NB4 (cell line): ENCODE results near the gene MEGF6.

Experiments
- DNase-seq: peaks from one replicate; pipeline ENCODE4 v3.0.0; 2010; ENCODE audit warnings: low read depth
- H3K4me3 ChIP-seq: one replicate; pipeline ENCODE4 v1.5.1; 2011; ENCODE audit warnings: mild to moderate bottlenecking, low read depth, low read length, moderate library complexity
- MYC ChIP-seq: IDR thresholded peaks from 2 replicates; pipeline ENCODE4 v1.6.1; 2011; ENCODE audit warnings: low read depth, low read length
- POLR2A ChIP-seq: IDR thresholded peaks from 2 replicates; pipeline ENCODE4 v1.6.1; 2011; ENCODE audit warnings: mild to moderate bottlenecking; ENCODE audit not compliant: insufficient read length; ENCODE audit errors: extremely low read depth
- TF ChIP-seq, protein P1 (sequence below): IDR thresholded peaks from one replicate; pipeline ENCODE4 v1.5.1; 2012; ENCODE audit warnings: low read depth, low read length
- TF ChIP-seq, protein P2 (sequence below): IDR thresholded peaks from 2 replicates; pipeline ENCODE4 v1.6.1; 2011; ENCODE audit warnings: low read depth, low read length

The MEGF6 gene

DNA sequence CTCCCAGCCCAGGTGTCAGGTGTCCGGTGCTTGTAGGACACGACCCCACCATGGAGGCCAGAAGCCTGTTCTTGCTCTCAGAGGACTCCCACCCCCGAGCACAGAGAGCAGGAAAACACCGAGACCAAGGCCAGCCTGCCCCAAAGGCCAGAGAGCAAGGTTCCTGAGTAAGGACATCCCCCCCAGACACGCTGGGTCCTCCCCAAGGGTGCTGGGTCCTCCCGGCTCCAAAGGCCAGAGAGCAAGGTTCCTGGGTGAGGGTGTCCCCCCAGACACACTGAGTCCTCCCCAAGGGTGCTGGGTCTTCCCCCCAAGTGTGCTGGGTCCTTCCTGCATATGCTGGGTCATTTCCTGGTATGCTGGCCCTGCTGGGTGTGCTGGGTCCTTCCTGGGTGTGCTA, 40.0 kb downstream of the MEGF6 start:
- TF ChIP-seq, protein P1, sequence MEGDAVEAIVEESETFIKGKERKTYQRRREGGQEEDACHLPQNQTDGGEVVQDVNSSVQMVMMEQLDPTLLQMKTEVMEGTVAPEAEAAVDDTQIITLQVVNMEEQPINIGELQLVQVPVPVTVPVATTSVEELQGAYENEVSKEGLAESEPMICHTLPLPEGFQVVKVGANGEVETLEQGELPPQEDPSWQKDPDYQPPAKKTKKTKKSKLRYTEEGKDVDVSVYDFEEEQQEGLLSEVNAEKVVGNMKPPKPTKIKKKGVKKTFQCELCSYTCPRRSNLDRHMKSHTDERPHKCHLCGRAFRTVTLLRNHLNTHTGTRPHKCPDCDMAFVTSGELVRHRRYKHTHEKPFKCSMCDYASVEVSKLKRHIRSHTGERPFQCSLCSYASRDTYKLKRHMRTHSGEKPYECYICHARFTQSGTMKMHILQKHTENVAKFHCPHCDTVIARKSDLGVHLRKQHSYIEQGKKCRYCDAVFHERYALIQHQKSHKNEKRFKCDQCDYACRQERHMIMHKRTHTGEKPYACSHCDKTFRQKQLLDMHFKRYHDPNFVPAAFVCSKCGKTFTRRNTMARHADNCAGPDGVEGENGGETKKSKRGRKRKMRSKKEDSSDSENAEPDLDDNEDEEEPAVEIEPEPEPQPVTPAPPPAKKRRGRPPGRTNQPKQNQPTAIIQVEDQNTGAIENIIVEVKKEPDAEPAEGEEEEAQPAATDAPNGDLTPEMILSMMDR, result no peak
- no peak for TF ChIP-seq POLR2A
- no peak for TF ChIP-seq MYC
- TF ChIP-seq, protein P2, sequence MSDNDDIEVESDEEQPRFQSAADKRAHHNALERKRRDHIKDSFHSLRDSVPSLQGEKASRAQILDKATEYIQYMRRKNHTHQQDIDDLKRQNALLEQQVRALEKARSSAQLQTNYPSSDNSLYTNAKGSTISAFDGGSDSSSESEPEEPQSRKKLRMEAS, result no peak

DNA sequence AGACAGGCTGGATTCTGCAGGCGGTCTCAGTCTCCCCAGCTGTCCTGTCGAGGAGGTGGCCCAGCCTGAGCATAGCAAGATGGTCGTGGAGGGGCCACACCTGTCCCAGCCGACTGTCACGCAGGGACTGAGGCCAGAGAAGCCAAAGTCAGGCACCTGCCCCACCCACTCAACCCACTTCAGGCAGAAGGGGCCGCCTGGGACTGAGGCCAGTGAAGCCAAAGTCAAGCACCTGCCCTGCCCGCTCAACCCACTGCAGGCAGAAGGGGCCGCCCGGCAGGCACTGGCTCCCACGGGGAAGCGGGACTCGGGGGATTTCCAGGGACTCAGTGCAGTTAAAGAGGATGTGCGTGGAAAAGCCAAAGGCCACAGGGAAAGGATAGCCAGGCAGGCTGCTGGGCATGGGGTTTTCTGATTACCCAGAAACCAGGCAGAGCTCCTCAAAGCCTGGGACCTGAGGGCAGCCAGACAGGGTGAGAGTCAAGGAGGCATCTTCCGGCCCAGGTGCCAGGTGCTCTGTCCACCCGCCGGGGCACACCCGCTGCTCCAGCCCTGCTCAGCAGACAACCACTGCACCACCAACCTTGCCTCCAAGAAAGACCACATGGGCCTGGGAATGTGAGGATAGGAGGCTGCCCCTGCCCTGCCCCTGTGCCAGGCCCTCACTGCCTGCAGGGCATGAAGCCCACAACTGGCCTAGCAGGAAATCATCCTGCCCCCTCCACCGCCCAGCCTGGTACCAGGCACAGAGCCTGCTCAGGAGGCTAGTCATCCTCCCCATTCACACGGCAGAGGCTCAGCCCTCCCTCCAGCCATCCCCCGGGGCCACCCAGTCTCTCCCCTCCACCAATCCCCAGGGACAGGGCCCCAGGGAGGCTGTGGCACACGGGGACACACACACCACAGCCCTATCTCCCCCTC, 41.0 kb downstream of the MEGF6 start:
- H3K4me3 ChIP-seq, result no peak overlapping the region
- TF ChIP-seq, protein P2, result no peak
- no peak for TF ChIP-seq POLR2A
- no peak for TF ChIP-seq MYC
- TF ChIP-seq, protein P1, result no peak
- peak; percentile 70 for DNase-seq

More for the DNA sequence above, 40.0 kb downstream of the MEGF6 start:
- H3K4me3 ChIP-seq, result no peak overlapping the region
- no peak for DNase-seq

DNA sequence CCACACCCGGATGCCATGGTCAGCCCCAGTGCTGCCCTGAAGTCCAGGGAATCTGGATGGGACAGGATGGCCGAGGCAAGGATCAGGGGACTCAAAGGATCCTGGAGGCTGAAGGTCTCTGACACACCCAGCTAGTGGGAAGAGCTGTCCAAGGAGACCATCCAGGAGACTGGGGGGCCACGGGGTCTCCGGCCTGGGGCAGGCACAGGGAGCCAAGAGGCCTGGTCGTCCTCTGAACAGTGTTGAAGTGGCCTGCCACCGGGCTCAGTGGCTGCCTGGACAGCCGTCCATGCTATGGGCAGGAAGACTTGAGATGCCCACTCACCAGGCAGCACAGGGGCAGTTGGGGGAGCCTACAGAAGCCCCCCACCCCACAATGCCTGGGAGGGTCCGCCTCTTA, 41.9 kb downstream of the MEGF6 start:
- no peak overlapping the region for H3K4me3 ChIP-seq
- no peak for DNase-seq
- TF ChIP-seq, protein P2, result no peak
- TF ChIP-seq POLR2A (no peak), MYC (no peak)
- TF ChIP-seq, protein P1, result no peak

DNA sequence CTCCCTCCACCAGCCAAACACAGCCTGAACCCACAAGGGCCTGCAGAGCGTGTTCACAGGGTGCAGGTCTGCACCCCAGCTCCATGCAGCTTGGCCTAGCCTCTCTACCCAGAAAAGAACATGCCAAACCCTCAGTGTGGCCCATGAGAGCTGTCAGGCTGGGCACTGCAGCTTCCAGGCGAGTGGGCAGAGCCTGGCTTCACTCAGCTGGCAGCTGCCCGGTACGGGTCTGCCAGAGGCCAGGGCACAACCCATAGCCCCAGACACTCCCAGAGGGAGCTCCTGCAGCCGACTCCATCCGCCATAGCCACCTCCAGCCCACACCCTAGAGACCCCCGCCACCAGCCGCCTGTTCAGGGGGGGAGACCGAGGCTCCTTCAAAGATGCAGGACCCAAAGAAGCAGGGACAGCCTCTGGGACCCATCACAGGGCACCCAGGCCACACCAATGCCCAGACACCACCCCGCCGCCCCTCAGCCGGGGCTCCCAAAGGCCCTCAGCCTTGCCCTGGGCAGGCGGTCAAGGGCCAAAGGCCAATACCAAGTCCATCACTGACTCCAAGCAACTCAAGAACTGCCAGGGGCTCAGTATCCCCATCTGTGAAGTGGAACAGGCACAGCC, 42.4 kb downstream of the MEGF6 start:
- TF ChIP-seq MYC (no peak), POLR2A (no peak)
- TF ChIP-seq, protein P1, result no peak
- TF ChIP-seq, protein P2, result no peak
- no peak for DNase-seq

DNA sequence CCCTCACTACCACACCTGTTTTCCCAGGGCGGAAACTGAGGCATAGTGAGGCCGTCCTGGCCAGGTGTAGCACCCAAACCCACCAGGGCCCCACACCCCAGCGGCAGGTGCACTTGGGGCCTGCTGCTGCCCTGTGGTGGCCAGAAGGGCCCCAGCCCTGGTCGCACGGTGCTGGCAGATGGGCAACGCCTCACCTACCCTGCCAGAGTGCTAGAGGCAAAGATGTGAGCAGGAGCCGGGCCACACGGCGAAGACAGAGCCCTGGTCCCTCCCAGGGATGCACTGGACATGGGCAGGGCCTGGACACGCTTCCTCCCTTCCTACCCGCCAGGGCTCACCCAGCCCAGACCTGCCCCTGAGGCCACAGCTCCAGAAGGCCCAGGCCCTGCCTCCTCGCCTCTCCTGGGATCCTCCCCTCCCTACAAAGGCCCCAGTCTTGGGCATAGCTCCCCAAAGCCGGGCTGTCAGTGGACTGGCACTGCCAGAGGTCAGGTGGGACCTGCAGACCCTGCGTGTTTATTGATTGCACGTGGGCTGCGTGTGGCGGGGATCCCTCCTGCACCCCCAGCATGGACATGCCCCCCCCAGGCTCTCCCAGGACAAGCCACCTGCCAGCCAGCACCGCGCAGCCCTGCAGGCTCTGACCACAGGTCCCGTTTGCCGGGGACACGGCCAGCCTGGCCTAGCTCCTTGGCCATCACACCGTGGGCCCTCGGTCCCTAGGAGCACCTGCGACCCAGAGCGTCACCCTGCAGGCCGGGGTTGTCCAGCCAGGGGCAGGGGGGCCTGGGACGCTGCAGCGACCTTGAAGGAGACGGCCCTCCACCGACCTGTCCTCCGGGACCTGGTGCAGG, 44.1 kb downstream of the MEGF6 start:
- no peak overlapping the region for H3K4me3 ChIP-seq
- DNase-seq, result no peak
- no peak for TF ChIP-seq MYC
- TF ChIP-seq, protein P1, result no peak

More for the DNA sequence above, 42.4 kb downstream of the MEGF6 start:
- no peak overlapping the region for H3K4me3 ChIP-seq
